WTC11 (cell line): ENCODE data around the gene RFTN1. TPM values are rescaled to one million over a fixed set of nuclear protein-coding genes. Genes with fewer than 3 reads are reported as not detected.

Source experiments
- ATAC-seq: fragments of 200-7000 bp; cut with Tn5 transposase; 2 replicates; pipeline ENCODE4 v1.10.0; 2021; ENCODE audit warnings: mild to moderate bottlenecking, moderate library complexity
- CTCF ChIA-PET: fragments of 300-600 bp; sonication (Branson Sonifier 250); formaldehyde crosslinking; loops from one replicate; lab custom pipeline; 2021; ENCODE audit warnings: antibody characterized with exemption; lab: Charles Lee
- POLR2A ChIA-PET: fragments of 350-600 bp; sonication (Branson Sonifier 250); formaldehyde crosslinking; loops from one replicate; lab custom pipeline; 2021; ENCODE audit warnings: antibody characterized with exemption; lab: Charles Lee
- DNase-seq: peaks from one replicate; pipeline ENCODE4 v3.0.0; 2021; ENCODE audit warnings: low spot score
- H3K27ac Mint-ChIP-seq: 2 replicates; pipeline ENCODE4 v1.8.0; 2021; ENCODE audit warnings: mixed read lengths
- H3K27me3 Mint-ChIP-seq: 2 replicates; pipeline ENCODE4 v1.8.0; 2021; ENCODE audit warnings: low read depth, mild to moderate bottlenecking, moderate library complexity, mixed read lengths
- H3K36me3 Mint-ChIP-seq: 2 replicates; pipeline ENCODE4 v1.8.0; 2021; ENCODE audit warnings: mixed read lengths
- H3K4me1 Mint-ChIP-seq: 2 replicates; pipeline ENCODE4 v1.8.0; 2022; ENCODE audit warnings: mixed read lengths
- H3K4me3 Mint-ChIP-seq: 2 replicates; pipeline ENCODE4 v1.8.0; 2021; ENCODE audit warnings: mild to moderate bottlenecking, moderate library complexity, mixed read lengths
- H3K9me3 Mint-ChIP-seq: 2 replicates; pipeline ENCODE4 v1.8.0; 2021; ENCODE audit warnings: mixed read lengths
- CBFB ChIP-seq: sonication (generic); formaldehyde crosslinking; IDR thresholded peaks from 2 replicates; pipeline ENCODE4 v1.8.1; 2022; ENCODE audit warnings: mild to moderate bottlenecking, low read depth, missing genetic modification reagents
- EMX1 ChIP-seq: fragments of 250-450 bp; sonication (Bioruptor Pico); IDR thresholded peaks from 2 replicates; pipeline ENCODE4 v1.8.0; 2021; ENCODE audit warnings: mild to moderate bottlenecking
- FOXJ3 ChIP-seq: sonication (generic); formaldehyde crosslinking; IDR thresholded peaks from 2 replicates; pipeline ENCODE4 v1.9.0; 2021; ENCODE audit warnings: missing genetic modification reagents, mild to moderate bottlenecking, borderline replicate concordance
- FOXP1 ChIP-seq: sonication (generic); formaldehyde crosslinking; IDR thresholded peaks from 2 replicates; pipeline ENCODE4 v1.8.0; 2022; ENCODE audit warnings: missing genetic modification reagents, mild to moderate bottlenecking, moderate library complexity, borderline replicate concordance
- JUN ChIP-seq: sonication (generic); formaldehyde crosslinking; IDR thresholded peaks from 2 replicates; pipeline ENCODE4 v1.8.0; 2023; ENCODE audit warnings: mild to moderate bottlenecking, missing genetic modification reagents
- MYBL2 ChIP-seq: sonication (generic); formaldehyde crosslinking; IDR thresholded peaks from 2 replicates; pipeline ENCODE4 v1.8.1; 2023; ENCODE audit warnings: mild to moderate bottlenecking, moderate library complexity, missing genetic modification reagents
- NR2C2 ChIP-seq: sonication (generic); formaldehyde crosslinking; IDR thresholded peaks from 2 replicates; pipeline ENCODE4 v1.8.0; 2022; ENCODE audit warnings: mild to moderate bottlenecking, missing genetic modification reagents
- NR3C1 ChIP-seq: sonication (generic); formaldehyde crosslinking; conservative IDR thresholded peaks from 2 replicates; pipeline ENCODE4 v1.8.1; 2023; ENCODE audit warnings: low read depth, mild to moderate bottlenecking, missing genetic modification reagents
- RELA ChIP-seq: sonication (generic); formaldehyde crosslinking; IDR thresholded peaks from 2 replicates; pipeline ENCODE4 v1.8.1; 2022; ENCODE audit warnings: missing genetic modification reagents, mild to moderate bottlenecking, borderline replicate concordance
- RORB ChIP-seq: fragments of 250-450 bp; sonication (Bioruptor Pico); IDR thresholded peaks from 2 replicates; pipeline ENCODE4 v1.9.0; 2021; ENCODE audit warnings: mild to moderate bottlenecking
- SMAD4 ChIP-seq: sonication (generic); formaldehyde crosslinking; IDR thresholded peaks from 2 replicates; pipeline ENCODE4 v1.8.0; 2022; ENCODE audit warnings: mild to moderate bottlenecking, missing genetic modification reagents
- TEAD4 ChIP-seq: sonication (generic); formaldehyde crosslinking; IDR thresholded peaks from 2 replicates; pipeline ENCODE4 v1.8.0; 2022; ENCODE audit warnings: mild to moderate bottlenecking, missing genetic modification reagents
- ZNF138 ChIP-seq: sonication (generic); formaldehyde crosslinking; conservative IDR thresholded peaks from 2 replicates; pipeline ENCODE4 v1.8.1; 2022; ENCODE audit warnings: mild to moderate bottlenecking, moderate library complexity, missing genetic modification reagents
- ZNF317 ChIP-seq: sonication (generic); formaldehyde crosslinking; IDR thresholded peaks from 2 replicates; pipeline ENCODE4 v1.8.1; 2023; ENCODE audit warnings: low read depth, mild to moderate bottlenecking, moderate library complexity, missing genetic modification reagents, borderline replicate concordance
- ZNF396 ChIP-seq: fragments of 250-450 bp; sonication (Bioruptor Pico); IDR thresholded peaks from 2 replicates; pipeline ENCODE4 v1.8.0; 2021; ENCODE audit warnings: mild to moderate bottlenecking, moderate library complexity, borderline replicate concordance
- total RNA-seq: library from RNA; stranded (reverse); gene quantifications from 3 replicates; pipeline ENCODE4 v1.2.3, GENCODE V29; 2021
- TF ChIP-seq, protein P1 (sequence below): sonication (generic); formaldehyde crosslinking; conservative IDR thresholded peaks from 2 replicates; pipeline ENCODE4 v1.8.1; 2023; ENCODE audit warnings: mild to moderate bottlenecking, low read depth, missing genetic modification reagents, moderate library complexity
- TF ChIP-seq, protein P2 (sequence below): sonication (generic); formaldehyde crosslinking; IDR thresholded peaks from 2 replicates; pipeline ENCODE4 v1.8.0; 2022; ENCODE audit warnings: mild to moderate bottlenecking, missing genetic modification reagents
- TF ChIP-seq, protein P3 (sequence below): fragments of 250-450 bp; sonication (Bioruptor Pico); IDR thresholded peaks from 2 replicates; pipeline ENCODE4 v1.8.0; 2021; ENCODE audit warnings: mild to moderate bottlenecking
- TF ChIP-seq, protein P4 (sequence below): fragments of 250-450 bp; sonication (Bioruptor Pico); IDR thresholded peaks from 2 replicates; pipeline ENCODE4 v2.1.2; 2022; ENCODE audit warnings: mild to moderate bottlenecking, moderate library complexity
- TF ChIP-seq, protein P5 (sequence below): sonication (generic); formaldehyde crosslinking; IDR thresholded peaks from 2 replicates; pipeline ENCODE4 v1.8.0; 2023; ENCODE audit warnings: missing genetic modification reagents

RFTN1 gene
- total RNA-seq, 1 experiment from 2014 or later = 3.8 TPM

DNA sequence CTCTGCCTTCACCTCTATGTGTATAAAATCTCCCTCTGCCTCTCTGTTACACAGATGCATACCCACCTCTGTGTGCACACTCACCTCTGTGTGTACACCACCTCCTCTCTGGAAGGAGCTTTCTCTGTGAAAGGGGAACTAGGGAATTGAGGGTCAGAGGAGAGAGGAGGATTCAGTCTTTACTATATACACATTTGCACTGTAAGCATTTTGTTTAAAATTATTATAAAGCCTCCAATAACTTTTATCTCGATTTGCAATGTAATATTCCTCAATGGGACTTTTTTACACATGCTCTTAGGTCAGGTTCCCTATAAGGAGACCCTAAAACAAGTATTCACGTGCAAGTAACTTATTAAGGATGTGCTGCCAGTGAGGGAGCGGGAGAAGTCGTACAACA lies 166.0 kb downstream of the RFTN1 start:
- Mint-ChIP-seq H3K9me3 (peaks cover 6% of the 10 kb centered on the region; the same call in 1 of the 2 replicates), H3K27ac (no peak overlapping the region), H3K27me3 (peaks cover 6% of the 10 kb centered on the region; the same call in 1 of the 2 replicates), H3K4me1 (peaks cover 40% of the 10 kb centered on the region)
- POLR2A ChIA-PET = no interaction called here
- TF ChIP-seq MYBL2 (CRISPR knock-in tag) (no peak), NR3C1 (CRISPR knock-in tag) (no peak), FOXJ3 (CRISPR knock-in tag) (no peak)
- TF ChIP-seq, protein P1, sequence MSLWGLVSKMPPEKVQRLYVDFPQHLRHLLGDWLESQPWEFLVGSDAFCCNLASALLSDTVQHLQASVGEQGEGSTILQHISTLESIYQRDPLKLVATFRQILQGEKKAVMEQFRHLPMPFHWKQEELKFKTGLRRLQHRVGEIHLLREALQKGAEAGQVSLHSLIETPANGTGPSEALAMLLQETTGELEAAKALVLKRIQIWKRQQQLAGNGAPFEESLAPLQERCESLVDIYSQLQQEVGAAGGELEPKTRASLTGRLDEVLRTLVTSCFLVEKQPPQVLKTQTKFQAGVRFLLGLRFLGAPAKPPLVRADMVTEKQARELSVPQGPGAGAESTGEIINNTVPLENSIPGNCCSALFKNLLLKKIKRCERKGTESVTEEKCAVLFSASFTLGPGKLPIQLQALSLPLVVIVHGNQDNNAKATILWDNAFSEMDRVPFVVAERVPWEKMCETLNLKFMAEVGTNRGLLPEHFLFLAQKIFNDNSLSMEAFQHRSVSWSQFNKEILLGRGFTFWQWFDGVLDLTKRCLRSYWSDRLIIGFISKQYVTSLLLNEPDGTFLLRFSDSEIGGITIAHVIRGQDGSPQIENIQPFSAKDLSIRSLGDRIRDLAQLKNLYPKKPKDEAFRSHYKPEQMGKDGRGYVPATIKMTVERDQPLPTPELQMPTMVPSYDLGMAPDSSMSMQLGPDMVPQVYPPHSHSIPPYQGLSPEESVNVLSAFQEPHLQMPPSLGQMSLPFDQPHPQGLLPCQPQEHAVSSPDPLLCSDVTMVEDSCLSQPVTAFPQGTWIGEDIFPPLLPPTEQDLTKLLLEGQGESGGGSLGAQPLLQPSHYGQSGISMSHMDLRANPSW (CRISPR knock-in tag) = no peak
- TF ChIP-seq, all 79 proteins: peak for 0
- CTCF ChIA-PET = interaction anchor here (1.3 kb wide), 1 partner anchor 27 kb away, joined by 4 read pairs; no protein-coding TSS in a partner anchor
- no peak overlapping the region for H3K4me3 Mint-ChIP-seq
- DNase-seq (no peak), ATAC-seq (no peak)
- H3K36me3 Mint-ChIP-seq = peaks cover 14% of the 10 kb centered on the region

DNA sequence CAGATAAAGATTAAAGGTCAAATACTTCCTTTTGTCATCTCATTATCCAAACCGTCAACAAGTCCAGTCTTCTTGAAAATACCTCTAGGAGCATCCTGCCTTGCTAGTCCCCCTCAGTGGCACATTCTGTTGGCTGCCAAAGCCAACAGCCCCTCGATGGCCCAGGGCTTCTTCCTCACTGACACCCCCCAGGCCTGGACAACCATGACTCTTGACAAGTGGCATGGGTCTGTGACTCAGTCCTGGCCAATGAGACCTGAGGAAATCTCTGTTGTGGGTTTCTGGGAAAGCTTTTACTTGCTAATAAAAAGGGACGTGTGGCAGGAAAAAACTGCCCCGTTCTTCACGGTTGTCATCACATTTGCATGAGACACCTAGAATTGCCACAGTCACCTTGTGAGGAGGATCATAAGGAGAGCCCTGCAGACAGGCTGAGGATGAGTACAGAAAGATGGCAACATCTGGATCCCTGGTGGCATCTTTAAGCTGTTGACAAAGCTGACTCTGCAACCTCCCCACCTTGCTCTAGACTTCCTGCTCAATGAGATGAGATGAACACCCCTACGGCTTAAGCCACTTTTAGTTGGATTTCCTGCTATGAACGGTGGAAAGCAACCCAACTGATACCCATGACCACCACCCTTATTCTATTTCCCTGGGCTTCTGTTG lies 167.0 kb downstream of the RFTN1 start:
- no peak for ATAC-seq
- Mint-ChIP-seq H3K27ac (no peak overlapping the region), H3K9me3 (peaks cover 6% of the 10 kb centered on the region; the same call in 1 of the 2 replicates), H3K27me3 (peaks cover 6% of the 10 kb centered on the region; the same call in 1 of the 2 replicates), H3K36me3 (peaks cover 14% of the 10 kb centered on the region), H3K4me1 (peaks cover 31% of the 10 kb centered on the region), H3K4me3 (no peak overlapping the region)
- TF ChIP-seq, protein P2, sequence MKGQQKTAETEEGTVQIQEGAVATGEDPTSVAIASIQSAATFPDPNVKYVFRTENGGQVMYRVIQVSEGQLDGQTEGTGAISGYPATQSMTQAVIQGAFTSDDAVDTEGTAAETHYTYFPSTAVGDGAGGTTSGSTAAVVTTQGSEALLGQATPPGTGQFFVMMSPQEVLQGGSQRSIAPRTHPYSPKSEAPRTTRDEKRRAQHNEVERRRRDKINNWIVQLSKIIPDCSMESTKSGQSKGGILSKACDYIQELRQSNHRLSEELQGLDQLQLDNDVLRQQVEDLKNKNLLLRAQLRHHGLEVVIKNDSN (CRISPR knock-in tag) = no peak
- TF ChIP-seq RELA (CRISPR knock-in tag) (no peak), EMX1 (CRISPR knock-in tag) (no peak)
- ChIA-PET CTCF (no interaction called here), POLR2A (no interaction called here)
- no peak for DNase-seq

DNA sequence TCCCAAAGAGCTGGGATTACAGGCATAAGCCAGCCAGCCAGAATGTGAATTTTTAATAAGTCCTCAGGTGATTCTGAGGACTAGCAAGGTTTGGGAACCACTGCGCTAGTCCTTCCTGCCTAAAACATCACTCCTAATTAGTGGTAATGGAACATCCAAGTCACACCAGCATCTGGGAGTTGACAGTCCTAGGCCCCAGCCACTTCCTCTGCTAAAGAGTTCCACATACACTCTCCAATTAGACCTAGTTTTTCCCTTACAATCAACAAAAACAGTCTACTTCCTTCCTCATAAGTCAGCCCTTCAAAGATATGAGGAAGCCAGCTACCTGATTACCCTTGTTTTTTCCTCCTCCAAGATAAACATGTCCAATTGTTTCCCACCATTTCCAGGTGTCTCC lies 170.4 kb downstream of the RFTN1 start:
- no peak for TF ChIP-seq CBFB
- TF ChIP-seq ZNF317 = no peak
- TF ChIP-seq SMAD4 (CRISPR knock-in tag) = no peak
- TF ChIP-seq, protein P3, sequence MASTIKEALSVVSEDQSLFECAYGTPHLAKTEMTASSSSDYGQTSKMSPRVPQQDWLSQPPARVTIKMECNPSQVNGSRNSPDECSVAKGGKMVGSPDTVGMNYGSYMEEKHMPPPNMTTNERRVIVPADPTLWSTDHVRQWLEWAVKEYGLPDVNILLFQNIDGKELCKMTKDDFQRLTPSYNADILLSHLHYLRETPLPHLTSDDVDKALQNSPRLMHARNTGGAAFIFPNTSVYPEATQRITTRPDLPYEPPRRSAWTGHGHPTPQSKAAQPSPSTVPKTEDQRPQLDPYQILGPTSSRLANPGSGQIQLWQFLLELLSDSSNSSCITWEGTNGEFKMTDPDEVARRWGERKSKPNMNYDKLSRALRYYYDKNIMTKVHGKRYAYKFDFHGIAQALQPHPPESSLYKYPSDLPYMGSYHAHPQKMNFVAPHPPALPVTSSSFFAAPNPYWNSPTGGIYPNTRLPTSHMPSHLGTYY = no peak
- TF ChIP-seq, protein P2 (CRISPR knock-in tag) = no peak
- TF ChIP-seq ZNF396 = no peak
- no peak for TF ChIP-seq RORB (CRISPR knock-in tag)
- TF ChIP-seq, all 79 proteins: peak for 0
- ChIA-PET POLR2A (no interaction called here), CTCF (no interaction called here)
- peaks cover 15% of the 10 kb centered on the region for H3K4me1 Mint-ChIP-seq
- peaks cover 10% of the 10 kb centered on the region for H3K36me3 Mint-ChIP-seq
- DNase-seq = no peak
- peaks cover 6% of the 10 kb centered on the region; the same call in 1 of the 2 replicates for H3K9me3 Mint-ChIP-seq
- H3K27ac Mint-ChIP-seq = no peak overlapping the region
- H3K27me3 Mint-ChIP-seq = no peaks in the 10 kb centered on the region; the same call in 1 of the 2 replicates
- no peak overlapping the region for H3K4me3 Mint-ChIP-seq
- ATAC-seq = no peak

DNA sequence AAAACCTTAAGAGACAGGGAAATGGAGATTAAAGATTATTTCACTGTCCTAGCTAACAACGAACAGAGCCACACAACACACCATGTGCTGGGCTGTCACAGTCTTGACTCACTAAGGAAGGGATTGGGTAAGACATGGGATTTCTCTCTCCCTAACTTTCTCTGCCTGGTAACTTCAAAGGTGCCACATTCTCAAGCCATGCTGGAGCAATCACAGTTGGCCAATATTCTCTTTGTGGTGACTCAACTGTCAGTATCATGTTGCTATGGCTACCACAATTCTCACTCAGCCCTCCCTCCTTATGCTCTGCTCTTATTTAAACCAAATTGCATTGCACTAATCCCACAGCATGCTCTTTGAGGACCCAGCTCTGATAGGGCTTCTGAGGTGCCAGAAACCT lies 174.5 kb downstream of the RFTN1 start:
- H3K9me3 Mint-ChIP-seq = peaks cover 16% of the 10 kb centered on the region
- no peak for DNase-seq
- no peaks in the 10 kb centered on the region for H3K4me1 Mint-ChIP-seq
- peaks cover 14% of the 10 kb centered on the region for H3K36me3 Mint-ChIP-seq
- ATAC-seq = no peak
- no peak overlapping the region for H3K27ac Mint-ChIP-seq
- no peak overlapping the region for H3K4me3 Mint-ChIP-seq
- no peaks in the 10 kb centered on the region; the same call in 1 of the 2 replicates for H3K27me3 Mint-ChIP-seq
- CTCF ChIA-PET = no interaction called here
- POLR2A ChIA-PET = no interaction called here
- TF ChIP-seq NR2C2 (CRISPR knock-in tag) = no peak
- no peak for TF ChIP-seq ZNF138 (CRISPR knock-in tag)
- TF ChIP-seq JUN (CRISPR knock-in tag) = no peak
- no peak for TF ChIP-seq FOXP1
- TF ChIP-seq, protein P4, sequence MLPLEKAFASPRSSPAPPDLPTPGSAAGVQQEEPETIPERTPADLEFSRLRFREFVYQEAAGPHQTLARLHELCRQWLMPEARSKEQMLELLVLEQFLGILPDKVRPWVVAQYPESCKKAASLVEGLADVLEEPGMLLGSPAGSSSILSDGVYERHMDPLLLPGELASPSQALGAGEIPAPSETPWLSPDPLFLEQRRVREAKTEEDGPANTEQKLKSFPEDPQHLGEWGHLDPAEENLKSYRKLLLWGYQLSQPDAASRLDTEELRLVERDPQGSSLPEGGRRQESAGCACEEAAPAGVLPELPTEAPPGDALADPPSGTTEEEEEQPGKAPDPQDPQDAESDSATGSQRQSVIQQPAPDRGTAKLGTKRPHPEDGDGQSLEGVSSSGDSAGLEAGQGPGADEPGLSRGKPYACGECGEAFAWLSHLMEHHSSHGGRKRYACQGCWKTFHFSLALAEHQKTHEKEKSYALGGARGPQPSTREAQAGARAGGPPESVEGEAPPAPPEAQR (CRISPR knock-in tag) = no peak
- TF ChIP-seq, protein P5, sequence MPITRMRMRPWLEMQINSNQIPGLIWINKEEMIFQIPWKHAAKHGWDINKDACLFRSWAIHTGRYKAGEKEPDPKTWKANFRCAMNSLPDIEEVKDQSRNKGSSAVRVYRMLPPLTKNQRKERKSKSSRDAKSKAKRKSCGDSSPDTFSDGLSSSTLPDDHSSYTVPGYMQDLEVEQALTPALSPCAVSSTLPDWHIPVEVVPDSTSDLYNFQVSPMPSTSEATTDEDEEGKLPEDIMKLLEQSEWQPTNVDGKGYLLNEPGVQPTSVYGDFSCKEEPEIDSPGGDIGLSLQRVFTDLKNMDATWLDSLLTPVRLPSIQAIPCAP (CRISPR knock-in tag) = no peak
- TF ChIP-seq TEAD4 = no peak
